Hepatocyte (in vitro differentiated cells): ENCODE measurements around the gene CYP4F12.

Source experiments
- EZH2 ChIP-seq: fragments of 200-600 bp; sonication (generic); IDR thresholded peaks from 2 replicates; pipeline ENCODE4 v1.6.1; 2016; ENCODE audit warnings: antibody characterized with exemption, mild to moderate bottlenecking, borderline replicate concordance
- TF ChIP-seq, protein P1 (sequence below): fragments of 200-600 bp; sonication (generic); IDR thresholded peaks from 2 replicates; pipeline ENCODE4 v1.5.1; 2016; ENCODE audit warnings: antibody characterized with exemption, mild to moderate bottlenecking; ENCODE audit not compliant: poor library complexity

DNA sequence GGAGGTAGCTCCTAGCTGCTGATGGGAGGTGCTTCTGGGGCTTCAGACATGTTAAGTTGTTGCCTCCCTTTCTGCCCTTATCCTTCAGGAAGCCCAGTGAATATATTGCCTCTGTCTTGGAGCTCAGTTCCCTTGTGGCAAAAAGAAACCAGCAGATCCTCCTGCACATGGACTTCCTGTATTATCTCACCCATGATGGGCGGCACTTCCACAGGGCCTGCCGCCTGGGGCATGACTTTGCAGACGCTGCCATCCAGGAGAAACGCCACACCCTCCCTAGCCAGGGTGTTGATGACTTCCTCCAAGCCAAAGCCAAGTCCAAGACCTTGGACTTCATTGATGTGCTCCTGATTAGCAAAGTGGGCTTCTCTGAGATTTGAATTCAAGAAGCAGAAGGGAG lies 6.0 kb upstream of the CYP4F12 start:
- TF ChIP-seq EZH2, result no peak
- TF ChIP-seq, protein P1, sequence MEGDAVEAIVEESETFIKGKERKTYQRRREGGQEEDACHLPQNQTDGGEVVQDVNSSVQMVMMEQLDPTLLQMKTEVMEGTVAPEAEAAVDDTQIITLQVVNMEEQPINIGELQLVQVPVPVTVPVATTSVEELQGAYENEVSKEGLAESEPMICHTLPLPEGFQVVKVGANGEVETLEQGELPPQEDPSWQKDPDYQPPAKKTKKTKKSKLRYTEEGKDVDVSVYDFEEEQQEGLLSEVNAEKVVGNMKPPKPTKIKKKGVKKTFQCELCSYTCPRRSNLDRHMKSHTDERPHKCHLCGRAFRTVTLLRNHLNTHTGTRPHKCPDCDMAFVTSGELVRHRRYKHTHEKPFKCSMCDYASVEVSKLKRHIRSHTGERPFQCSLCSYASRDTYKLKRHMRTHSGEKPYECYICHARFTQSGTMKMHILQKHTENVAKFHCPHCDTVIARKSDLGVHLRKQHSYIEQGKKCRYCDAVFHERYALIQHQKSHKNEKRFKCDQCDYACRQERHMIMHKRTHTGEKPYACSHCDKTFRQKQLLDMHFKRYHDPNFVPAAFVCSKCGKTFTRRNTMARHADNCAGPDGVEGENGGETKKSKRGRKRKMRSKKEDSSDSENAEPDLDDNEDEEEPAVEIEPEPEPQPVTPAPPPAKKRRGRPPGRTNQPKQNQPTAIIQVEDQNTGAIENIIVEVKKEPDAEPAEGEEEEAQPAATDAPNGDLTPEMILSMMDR, result no peak
